Right renal cortex interstitium (tissue), 3 donors: ENCODE data around the gene HEATR5A. TPM values are rescaled to one million over a fixed set of nuclear protein-coding genes. Genes with fewer than 3 reads are reported as not detected.
"Not testable (repeated sequence)": the region's sequence is repeated elsewhere in the genome, so short reads cannot be mapped to it uniquely, and the experiment has no call there.

Experiments used
- DNase-seq, 3 donors: peaks; one replicate each; pipeline ENCODE4 v3.0.0-alpha.2; 2013; ENCODE audit warnings: low read depth in 3 of 3, low spot score in 2 of 3
- polyA plus RNA-seq, 3 donors: library from polyadenylated mRNA; unstranded; fragments of 120-200 nt; gene quantifications; one replicate each; pipeline ENCODE4 v1.2.1, GENCODE V29; 2013; ENCODE audit not compliant: insufficient read length in 3 of 3

HEATR5A gene
- polyA plus RNA-seq, 3 donors = 18.5 to 19.0 (median 19.0) TPM

GRCh38 chr14:31287294-31287972 is 132.9 kb downstream of the HEATR5A start:
- no peak for DNase-seq

- no peak for DNase-seq
Observed at GRCh38 chr14:31286456-31287293, 133.7 kb downstream of the HEATR5A start.

- DNase-seq = no peak
Observed at GRCh38 chr14:31283578-31284252, 136.6 kb downstream of the HEATR5A start.

GRCh38 chr14:31283153-31283552 is 137.2 kb downstream of the HEATR5A start:
- DNase-seq = no peak

GRCh38 chr14:31280871-31281220 is 139.5 kb downstream of the HEATR5A start:
- DNase-seq = no peak

GRCh38 chr14:31280132-31280870 is 140.0 kb downstream of the HEATR5A start:
- DNase-seq = no peak

- DNase-seq = no peak
Observed at GRCh38 chr14:31278883-31279282, 141.5 kb downstream of the HEATR5A start.

- DNase-seq = no peak
Observed at GRCh38 chr14:31277085-31277484, 143.3 kb downstream of the HEATR5A start.

GRCh38 chr14:31276417-31276816 is 143.9 kb downstream of the HEATR5A start:
- DNase-seq = not testable (repeated sequence)

GRCh38 chr14:31275731-31276130 is 144.6 kb downstream of the HEATR5A start:
- DNase-seq = no peak

GRCh38 chr14:31271648-31272047 is 148.7 kb downstream of the HEATR5A start:
- DNase-seq = no peak

- DNase-seq = no peak
Observed at GRCh38 chr14:31270196-31270772, 150.1 kb downstream of the HEATR5A start.

GRCh38 chr14:31269634-31270195 is 150.6 kb downstream of the HEATR5A start:
- no peak for DNase-seq

- no peak for DNase-seq
Observed at GRCh38 chr14:31268216-31268615, 152.1 kb downstream of the HEATR5A start.

GRCh38 chr14:31266437-31267331 is 153.7 kb downstream of the HEATR5A start:
- no peak for DNase-seq

GRCh38 chr14:31265701-31266398 is 154.5 kb downstream of the HEATR5A start:
- no peak for DNase-seq

- DNase-seq = no peak
Observed at GRCh38 chr14:31263485-31264133, 156.7 kb downstream of the HEATR5A start.
